A549 treated with AZD2906 at 1 μM for 4 hours (cell line): ENCODE results near the gene PDILT. TPM values are rescaled to one million over a fixed set of nuclear protein-coding genes. Genes with fewer than 3 reads are reported as not detected.

ENCODE experiments used
- total RNA-seq: library from RNA; stranded (reverse); fragments of 200-300 nt; extraction: Qiagen RNA extraction; gene quantifications from 5 replicates; pipeline ENCODE4 v1.2.3, GENCODE V29; 2022

Gene PDILT, protein sequence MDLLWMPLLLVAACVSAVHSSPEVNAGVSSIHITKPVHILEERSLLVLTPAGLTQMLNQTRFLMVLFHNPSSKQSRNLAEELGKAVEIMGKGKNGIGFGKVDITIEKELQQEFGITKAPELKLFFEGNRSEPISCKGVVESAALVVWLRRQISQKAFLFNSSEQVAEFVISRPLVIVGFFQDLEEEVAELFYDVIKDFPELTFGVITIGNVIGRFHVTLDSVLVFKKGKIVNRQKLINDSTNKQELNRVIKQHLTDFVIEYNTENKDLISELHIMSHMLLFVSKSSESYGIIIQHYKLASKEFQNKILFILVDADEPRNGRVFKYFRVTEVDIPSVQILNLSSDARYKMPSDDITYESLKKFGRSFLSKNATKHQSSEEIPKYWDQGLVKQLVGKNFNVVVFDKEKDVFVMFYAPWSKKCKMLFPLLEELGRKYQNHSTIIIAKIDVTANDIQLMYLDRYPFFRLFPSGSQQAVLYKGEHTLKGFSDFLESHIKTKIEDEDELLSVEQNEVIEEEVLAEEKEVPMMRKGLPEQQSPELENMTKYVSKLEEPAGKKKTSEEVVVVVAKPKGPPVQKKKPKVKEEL
- total RNA-seq = not detected in 5 replicates

DNA sequence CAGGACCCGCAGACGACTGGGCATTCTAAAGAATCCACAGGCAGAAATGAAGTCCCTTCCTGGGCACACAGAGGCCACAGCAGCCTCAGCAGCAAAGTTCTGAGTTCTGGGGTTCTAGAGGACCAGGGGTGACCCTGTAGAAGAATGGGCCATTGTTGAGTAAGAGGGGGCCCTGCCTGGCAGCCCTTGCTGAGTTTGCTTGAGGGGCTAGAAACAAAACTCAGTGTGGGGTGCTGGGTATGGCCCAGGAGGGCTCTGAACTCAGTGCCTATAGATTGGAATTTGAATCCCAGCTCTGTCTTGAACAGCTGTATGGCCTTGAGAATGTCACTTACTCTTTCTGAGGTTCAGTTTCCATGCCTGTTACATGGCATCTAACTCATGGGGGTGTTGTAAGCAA lies at the start of gene PDILT:
Gene PDILT (minus strand): TSS at position 101 of the 400 bp plus-strand sequence. CDS start 5,437 bp downstream, outside the sequence.

DNA sequence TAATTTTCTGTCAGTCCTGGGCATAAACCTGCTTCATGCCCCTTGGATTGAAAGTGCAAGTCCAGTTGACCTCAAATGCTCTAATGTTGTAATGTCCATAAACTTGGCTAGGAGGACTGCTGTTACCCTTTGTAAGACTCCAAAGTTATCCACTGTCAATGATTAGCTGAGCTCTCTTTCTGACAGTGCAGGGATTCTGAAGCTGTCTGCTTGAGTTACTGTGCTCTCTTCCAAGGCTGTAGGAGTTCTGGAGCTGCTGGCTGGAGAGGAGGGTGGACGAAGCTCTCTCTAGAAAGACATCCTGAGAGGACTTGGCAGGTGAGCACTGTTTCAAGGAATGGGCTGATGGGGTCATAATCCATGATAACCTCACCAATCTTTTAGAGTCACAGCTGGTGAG lies 46.8 kb upstream of the PDILT start, which contains the start of gene ACSM2A:
Gene ACSM2A (plus strand): TSS at position 158 of the 400 bp plus-strand sequence. CDS start 8,594 bp downstream, outside the sequence.

DNA sequence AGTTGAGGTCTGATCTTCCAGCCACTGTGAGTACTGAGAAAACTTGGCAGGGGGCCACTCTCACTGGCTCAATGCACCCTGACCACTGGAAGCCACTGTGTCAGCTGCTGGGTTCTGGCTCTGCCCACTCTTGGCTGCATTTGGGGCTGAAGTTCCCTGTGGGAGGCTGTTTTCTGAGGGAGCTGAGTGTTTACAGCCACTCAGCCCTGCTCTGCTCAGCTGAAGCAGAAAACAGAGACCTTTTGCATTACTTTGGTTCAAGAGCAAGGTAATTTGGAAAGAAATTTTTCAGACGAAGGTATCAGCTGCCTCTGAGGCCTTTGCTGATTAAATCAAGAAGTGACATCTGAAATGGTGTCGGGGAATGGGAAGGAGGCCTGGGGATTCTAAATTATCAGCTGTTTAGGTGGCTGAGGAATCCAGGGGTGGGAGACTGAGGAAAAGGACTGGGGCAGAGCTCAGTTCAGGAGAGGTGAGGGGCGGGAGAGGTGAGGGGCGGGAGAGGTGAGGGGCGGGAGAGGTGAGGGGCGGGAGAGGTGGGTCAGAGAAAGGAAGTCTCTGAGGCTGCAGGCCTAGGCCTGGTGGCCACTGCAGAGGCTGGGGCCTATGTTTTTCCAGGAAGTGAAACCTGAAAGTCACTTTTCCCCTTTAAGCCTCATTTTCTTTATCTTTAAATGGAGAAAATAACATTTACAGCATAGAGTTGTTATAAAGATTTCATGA lies 5.0 kb upstream of the PDILT start, which contains the start of gene ACSM5:
Gene ACSM5 (plus strand): TSS at position 137 of the 723 bp plus-strand sequence. CDS start 1,951 bp downstream, outside the sequence.

DNA sequence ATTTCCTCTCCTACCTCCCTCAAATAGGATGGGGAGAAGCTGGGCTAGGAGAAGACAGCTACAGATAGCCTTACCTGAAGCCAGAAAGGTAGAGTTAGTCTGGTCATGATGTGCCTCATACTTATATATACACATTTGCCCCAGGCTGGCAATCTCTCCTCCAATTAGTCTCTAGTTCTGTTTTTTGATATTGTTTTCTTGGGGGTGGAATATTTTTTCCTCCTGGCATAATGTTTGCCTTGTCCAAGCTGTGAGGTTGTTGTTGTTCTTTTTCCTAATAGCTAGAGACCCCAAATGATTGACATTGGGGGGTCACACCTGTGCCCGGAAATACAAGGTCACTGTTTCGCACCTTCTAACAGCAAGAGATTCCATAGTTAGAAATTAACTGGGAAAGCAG lies 51.9 kb downstream of the PDILT start, which contains the start of gene UMOD:
Gene UMOD (minus strand): TSS at position 101 of the 400 bp plus-strand sequence. CDS start 1,978 bp downstream, outside the sequence.

DNA sequence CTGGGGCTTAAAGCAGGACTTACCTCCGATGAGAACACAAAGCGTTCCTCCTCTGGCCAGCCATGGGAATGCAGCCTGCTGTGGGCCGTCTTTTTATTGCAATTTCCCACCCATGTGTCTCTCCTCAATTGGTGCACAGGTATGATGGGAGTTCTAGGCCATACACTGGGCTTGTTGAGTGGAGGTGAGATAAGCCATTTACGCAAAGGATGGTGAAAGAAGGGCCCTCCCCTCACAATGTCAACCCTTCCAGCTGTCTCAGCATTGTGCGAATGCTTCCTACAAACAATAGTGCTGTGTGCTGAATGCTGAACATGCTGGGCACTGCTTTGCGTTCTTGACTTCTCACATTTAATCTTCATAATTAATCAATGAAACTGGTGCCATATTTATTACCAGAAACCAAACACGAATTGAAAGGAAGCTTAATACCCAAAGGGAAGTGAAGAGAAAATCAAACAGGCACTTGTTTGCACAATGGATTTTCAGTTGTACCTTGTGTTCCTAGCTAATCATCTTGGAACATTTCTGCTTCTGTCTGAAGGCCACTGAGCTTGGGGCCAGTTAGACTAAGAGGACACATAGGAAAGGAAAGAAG lies 77.0 kb downstream of the PDILT start, which contains the start of gene GP2:
Gene GP2 (minus strand): TSS at position 70 of the 598 bp plus-strand sequence. CDS start 1,082 bp downstream, outside the sequence.

Other genes with a start within 250 kb of the PDILT start
- gene GP2, start 77.2 kb downstream of the PDILT start, total RNA-seq = not detected in 5 replicates
- gene UMOD, start 52.0 kb downstream of the PDILT start, total RNA-seq = not detected in 5 replicates
- not detected in 5 replicates for gene ACSM5, start 4.8 kb upstream of the PDILT start, total RNA-seq
- gene ACSM2A, start 46.8 kb upstream of the PDILT start, total RNA-seq = not detected in 5 replicates
- gene ACSM2B, start 171.6 kb upstream of the PDILT start, total RNA-seq = not detected in 5 replicates